ENCODE measurements around the gene TPCN1. TPM values are rescaled to one million over a fixed set of nuclear protein-coding genes. Genes with fewer than 3 reads are reported as not detected.

The TPCN1 gene
- total RNA-seq, 1 experiment from 2014 or later = 7.6 TPM

GRCh38 chr12:113235976-113236375 lies 14.7 kb downstream of the TPCN1 start:
- DNase-seq (ENCODE audit: low read depth in 1 of 2, low spot score in 2 of 2) = no peak
- no peak overlapping the region for H3K27ac ChIP-seq
- H3K27me3 ChIP-seq (replicated peaks) = no peaks in the 10 kb centered on the region
- H3K4me3 ChIP-seq = no peak overlapping the region
- peaks cover 38% of the 10 kb centered on the region for H3K4me1 ChIP-seq (replicated peaks)
- peaks cover 14% of the 10 kb centered on the region for H3K36me3 ChIP-seq
- H3K9me3 ChIP-seq (replicated peaks) = no peaks in the 10 kb centered on the region

GRCh38 chr12:113236539-113237399 lies 15.5 kb downstream of the TPCN1 start:
- Histone ChIP-seq H3K9me3 (replicated peaks) (no peaks in the 10 kb centered on the region), H3K27ac (no peak overlapping the region), H3K4me3 (no peak overlapping the region), H3K4me1 (replicated peaks) (peaks cover 38% of the 10 kb centered on the region), H3K27me3 (replicated peaks) (no peaks in the 10 kb centered on the region), H3K36me3 (peaks cover 6% of the 10 kb centered on the region)
- no peak for DNase-seq (ENCODE audit: low read depth in 1 of 2, low spot score in 2 of 2)

GRCh38 chr12:113237748-113238147 lies 16.5 kb downstream of the TPCN1 start:
- Histone ChIP-seq H3K27me3 (replicated peaks) (no peaks in the 10 kb centered on the region), H3K9me3 (replicated peaks) (no peaks in the 10 kb centered on the region), H3K4me1 (replicated peaks) (peaks cover 45% of the 10 kb centered on the region), H3K36me3 (no peaks in the 10 kb centered on the region; the same call in 1 of the 2 replicates), H3K27ac (no peak overlapping the region), H3K4me3 (no peak overlapping the region)
- no peak for DNase-seq (ENCODE audit: low read depth in 1 of 2, low spot score in 2 of 2)

- no peak for DNase-seq (ENCODE audit: low read depth in 1 of 2, low spot score in 2 of 2)
- Histone ChIP-seq H3K27ac (no peak overlapping the region), H3K36me3 (no peaks in the 10 kb centered on the region), H3K4me1 (replicated peaks) (peaks cover 48% of the 10 kb centered on the region), H3K9me3 (replicated peaks) (no peaks in the 10 kb centered on the region), H3K4me3 (no peak overlapping the region), H3K27me3 (replicated peaks) (no peaks in the 10 kb centered on the region)
Measured at GRCh38 chr12:113238309-113238708, 17.0 kb downstream of the TPCN1 start.

- Histone ChIP-seq H3K27me3 (replicated peaks) (no peaks in the 10 kb centered on the region), H3K4me3 (no peak overlapping the region), H3K9me3 (replicated peaks) (no peaks in the 10 kb centered on the region), H3K4me1 (replicated peaks) (peaks cover 48% of the 10 kb centered on the region), H3K27ac (no peak overlapping the region; the same call in 1 of the 2 replicates), H3K36me3 (no peaks in the 10 kb centered on the region)
- DNase-seq (ENCODE audit: low read depth in 1 of 2, low spot score in 2 of 2) = no peak
Measured at GRCh38 chr12:113239288-113239771, 18.1 kb downstream of the TPCN1 start.

GRCh38 chr12:113239811-113240331 lies 18.6 kb downstream of the TPCN1 start:
- DNase-seq (ENCODE audit: low read depth in 1 of 2, low spot score in 2 of 2) = peak; percentile 67 to 74

GRCh38 chr12:113240395-113240794 lies 19.1 kb downstream of the TPCN1 start:
- Histone ChIP-seq H3K27me3 (replicated peaks) (no peaks in the 10 kb centered on the region), H3K4me1 (replicated peaks) (peaks cover 50% of the 10 kb centered on the region), H3K27ac (no peak overlapping the region), H3K9me3 (replicated peaks) (no peaks in the 10 kb centered on the region), H3K4me3 (no peak overlapping the region), H3K36me3 (no peaks in the 10 kb centered on the region)
- DNase-seq (ENCODE audit: low read depth in 1 of 2, low spot score in 2 of 2) = no peak

More at GRCh38 chr12:113239811-113240331, 18.6 kb downstream of the TPCN1 start:
- H3K4me3 ChIP-seq = no peak overlapping the region
- H3K4me1 ChIP-seq (replicated peaks) = peaks cover 49% of the 10 kb centered on the region
- H3K27me3 ChIP-seq (replicated peaks) = no peaks in the 10 kb centered on the region
- no peaks in the 10 kb centered on the region for H3K36me3 ChIP-seq
- H3K27ac ChIP-seq = no peak overlapping the region; the same call in 1 of the 2 replicates
- no peaks in the 10 kb centered on the region for H3K9me3 ChIP-seq (replicated peaks)

- Histone ChIP-seq H3K4me1 (replicated peaks) (peaks cover 60% of the 10 kb centered on the region), H3K27ac (peak overlapping the region; percentile 93), H3K36me3 (no peaks in the 10 kb centered on the region), H3K4me3 (no peak overlapping the region), H3K9me3 (replicated peaks) (no peaks in the 10 kb centered on the region), H3K27me3 (replicated peaks) (no peaks in the 10 kb centered on the region)
- peak; percentile 62 to 89 for DNase-seq (ENCODE audit: low read depth in 1 of 2, low spot score in 2 of 2)
Measured at GRCh38 chr12:113241191-113242025, 20.1 kb downstream of the TPCN1 start.

GRCh38 chr12:113242026-113242418 lies 20.8 kb downstream of the TPCN1 start:
- Histone ChIP-seq H3K36me3 (0 out of 2 replicates have a peak, but pooled peaks cover under 1% of the 10 kb centered on the region), H3K9me3 (replicated peaks) (no peaks in the 10 kb centered on the region), H3K27ac (peak overlapping the region; percentile 93), H3K4me3 (no peak overlapping the region), H3K4me1 (replicated peaks) (peaks cover 66% of the 10 kb centered on the region), H3K27me3 (replicated peaks) (no peaks in the 10 kb centered on the region)
- peak in 1 of 2 experiments; percentile 64 for DNase-seq (ENCODE audit: low read depth in 1 of 2, low spot score in 2 of 2)

- H3K27me3 ChIP-seq (replicated peaks) = no peaks in the 10 kb centered on the region
- peaks cover 72% of the 10 kb centered on the region for H3K4me1 ChIP-seq (replicated peaks)
- H3K9me3 ChIP-seq (replicated peaks) = no peaks in the 10 kb centered on the region
- H3K36me3 ChIP-seq = 0 out of 2 replicates have a peak, but pooled peaks cover 4% of the 10 kb centered on the region
- H3K27ac ChIP-seq = peak overlapping the region; percentile 93
- no peak overlapping the region for H3K4me3 ChIP-seq
- no peak for DNase-seq (ENCODE audit: low read depth in 1 of 2, low spot score in 2 of 2)
Measured at GRCh38 chr12:113242560-113242959, 21.3 kb downstream of the TPCN1 start.

GRCh38 chr12:113244047-113244460 lies 22.8 kb downstream of the TPCN1 start:
- Histone ChIP-seq H3K27me3 (replicated peaks) (no peaks in the 10 kb centered on the region), H3K9me3 (replicated peaks) (no peaks in the 10 kb centered on the region), H3K4me1 (replicated peaks) (peaks cover 64% of the 10 kb centered on the region), H3K4me3 (no peak overlapping the region), H3K36me3 (0 out of 2 replicates have a peak, but pooled peaks cover 4% of the 10 kb centered on the region), H3K27ac (no peak overlapping the region)
- no peak for DNase-seq (ENCODE audit: low read depth in 1 of 2, low spot score in 2 of 2)

- Histone ChIP-seq H3K36me3 (0 out of 2 replicates have a peak, but pooled peaks cover 4% of the 10 kb centered on the region), H3K9me3 (replicated peaks) (no peaks in the 10 kb centered on the region), H3K4me1 (replicated peaks) (peaks cover 59% of the 10 kb centered on the region), H3K4me3 (no peak overlapping the region), H3K27ac (no peak overlapping the region), H3K27me3 (replicated peaks) (no peaks in the 10 kb centered on the region)
- DNase-seq (ENCODE audit: low read depth in 1 of 2, low spot score in 2 of 2) = no peak
Measured at GRCh38 chr12:113244478-113244958, 23.3 kb downstream of the TPCN1 start.

- DNase-seq (ENCODE audit: low read depth in 1 of 2, low spot score in 2 of 2) = peak; percentile 56 to 64
- peaks cover 46% of the 10 kb centered on the region for H3K4me1 ChIP-seq (replicated peaks)
- H3K4me3 ChIP-seq = no peak overlapping the region
Measured at GRCh38 chr12:113245695-113246477, 24.6 kb downstream of the TPCN1 start.

More at GRCh38 chr12:113245695-113246477, 24.6 kb downstream of the TPCN1 start:
- Histone ChIP-seq H3K27ac (peak overlapping the region; percentile 33), H3K36me3 (0 out of 2 replicates have a peak, but pooled peaks cover 4% of the 10 kb centered on the region), H3K27me3 (replicated peaks) (no peaks in the 10 kb centered on the region), H3K9me3 (replicated peaks) (no peaks in the 10 kb centered on the region)
